HCEC 1CT (cell line): ENCODE measurements around the gene KIF23.

Experiments
- DNase-seq: peaks from one replicate; pipeline ENCODE4 v3.0.0-alpha.2; 2017

KIF23 gene

GRCh38 chr15:69497076-69497475, 82.9 kb downstream of the KIF23 start:
- no peak for DNase-seq

GRCh38 chr15:69497667-69498066, 83.5 kb downstream of the KIF23 start:
- DNase-seq = no peak
